ENCODE measurements around the gene FHOD1. TPM values are rescaled to one million over a fixed set of nuclear protein-coding genes. Genes with fewer than 3 reads are reported as not detected.
A peak's percentile ranks its signal among the peaks of the same experiment; 100 is the strongest.

The FHOD1 gene
- total RNA-seq, 4 donors from 2014 or later, result 17.9 to 26.4 (median 24.3) TPM

GRCh38 chr16:67191411-67191994 is 55.8 kb downstream of the FHOD1 start:
- H3K27ac ChIP-seq, result no peak overlapping the region
- H3K4me3 ChIP-seq (replicated peaks in 1 of 3), result peak overlapping the region in 1 of 3 donors; percentile 98
- TF ChIP-seq CTCF (IDR thresholded peaks at IDR 0.05) (no peak), POLR2A (IDR thresholded peaks at IDR 0.05) (no peak)
- intact Hi-C loops (cut with DNase I), result no loop called here
- DNase-seq, result no peak
- peaks cover 19 to 25% of the 10 kb centered on the region in 2 donors for H3K36me3 ChIP-seq
- 27 to 31% methylated on average over 9 of the region's 9 CpGs for WGBS, 2 donors
- no peaks in the 10 kb centered on the region for H3K27me3 ChIP-seq
- H3K9me3 ChIP-seq, result no peaks in the 10 kb centered on the region
- H3K4me1 ChIP-seq, result peaks cover 12 to 21% of the 10 kb centered on the region in 2 donors

GRCh38 chr16:67190448-67191399 is 56.6 kb downstream of the FHOD1 start:
- no peaks in the 10 kb centered on the region for H3K9me3 ChIP-seq
- no peaks in the 10 kb centered on the region for H3K27me3 ChIP-seq
- no peak overlapping the region for H3K27ac ChIP-seq
- no peak overlapping the region for H3K4me3 ChIP-seq (replicated peaks in 1 of 3)
- 78 to 82% methylated on average over 12 to 13 of the region's 13 CpGs for WGBS, 2 donors
- H3K36me3 ChIP-seq, result peaks cover 11 to 17% of the 10 kb centered on the region in 2 donors
- peaks cover 12 to 24% of the 10 kb centered on the region in 2 donors for H3K4me1 ChIP-seq
- DNase-seq, result no peak
- TF ChIP-seq POLR2A (IDR thresholded peaks at IDR 0.05) (no peak), CTCF (IDR thresholded peaks at IDR 0.05) (no peak)
- intact Hi-C loops (cut with DNase I), result no loop called here

GRCh38 chr16:67190041-67190440 is 57.2 kb downstream of the FHOD1 start, which contains the start of gene EXOC3L1:
TSS of gene EXOC3L1 (minus strand) at chr16:67190136. CDS start at chr16:67189676, 460 bp downstream.
- 22 to 34% methylated on average over 4 to 6 of the region's 6 CpGs for WGBS, 2 donors
- peaks cover 15 to 31% of the 10 kb centered on the region in 2 donors for H3K4me1 ChIP-seq
- intact Hi-C loops (cut with DNase I), result no loop called here
- DNase-seq, result no peak
- H3K27me3 ChIP-seq, result no peaks in the 10 kb centered on the region
- peaks cover 4 to 10% of the 10 kb centered on the region in 2 donors for H3K36me3 ChIP-seq
- no peaks in the 10 kb centered on the region for H3K9me3 ChIP-seq
- no peak within 1 kb of the TSS for H3K27ac ChIP-seq
- no peak within 1 kb of the TSS for H3K4me3 ChIP-seq (replicated peaks in 1 of 3)
- TF ChIP-seq CTCF (IDR thresholded peaks at IDR 0.05), result no peak
- no peak for TF ChIP-seq POLR2A (IDR thresholded peaks at IDR 0.05)

GRCh38 chr16:67188798-67189197 is 58.5 kb downstream of the FHOD1 start:
- H3K27ac ChIP-seq, result no peak overlapping the region
- WGBS, 2 donors, result 83 to 91% methylated on average over 7 to 9 of the region's 15 CpGs
- intact Hi-C loops (cut with DNase I), result loop anchor here (10.0 kb wide), 2 partner anchors 214 to 294 kb away; no protein-coding TSS in a partner anchor

More at GRCh38 chr16:67188798-67189197, 58.5 kb downstream of the FHOD1 start:
- DNase-seq, result no peak
- Histone ChIP-seq H3K4me3 (replicated peaks in 1 of 3) (no peak overlapping the region), H3K9me3 (no peaks in the 10 kb centered on the region), H3K27me3 (no peaks in the 10 kb centered on the region), H3K4me1 (peaks cover 22 to 40% of the 10 kb centered on the region in 2 donors), H3K36me3 (no peaks in the 10 kb centered on the region)
- TF ChIP-seq POLR2A (IDR thresholded peaks at IDR 0.05) (no peak), CTCF (IDR thresholded peaks at IDR 0.05) (no peak)
